GM12874 (cell line): ENCODE results near the gene C10orf62.

Experiments used
- CTCF ChIP-seq: IDR thresholded peaks from 2 replicates; pipeline ENCODE4 v1.5.1; 2011; ENCODE audit warnings: low read depth, mild to moderate bottlenecking, control low read depth, low read length, moderate library complexity; ENCODE audit not compliant: insufficient read depth

C10orf62 gene

GRCh38 chr10:97589479-97589878 is at the start of gene C10orf62:
C10orf62 (plus strand) TSS chr10:97589721; CDS start chr10:97589898, 177 bp downstream.
- no peak for TF ChIP-seq CTCF

- no peak for TF ChIP-seq CTCF
Observed at GRCh38 chr10:97540669-97541500, 48.6 kb upstream of the C10orf62 start.

- no peak for TF ChIP-seq CTCF
Observed at GRCh38 chr10:97542169-97543024, 47.1 kb upstream of the C10orf62 start.

- TF ChIP-seq CTCF = no peak
Observed at GRCh38 chr10:97543025-97543546, 46.4 kb upstream of the C10orf62 start.

GRCh38 chr10:97546456-97547270 is 42.9 kb upstream of the C10orf62 start:
- TF ChIP-seq CTCF = no peak

- TF ChIP-seq CTCF = no peak
Observed at GRCh38 chr10:97547271-97547600, 42.3 kb upstream of the C10orf62 start.
